HepG2 (cell line): ENCODE measurements around the gene HES6. TPM values are rescaled to one million over a fixed set of nuclear protein-coding genes. Genes with fewer than 3 reads are reported as not detected.
A peak's percentile ranks its signal among the peaks of the same experiment; 100 is the strongest.

ENCODE experiments used
- ARID5B ChIP-seq: IDR thresholded peaks from 2 replicates; pipeline ENCODE4 v1.4.0; 2020; ENCODE audit warnings: mild to moderate bottlenecking, missing genetic modification reagents
- ATM ChIP-seq: fragments of 450-650 bp; IDR thresholded peaks from 2 replicates; pipeline ENCODE4 v1.7.1; 2017; ENCODE audit warnings: mild to moderate bottlenecking, borderline replicate concordance
- BORCS8-MEF2B ChIP-seq: sonication (generic); formaldehyde crosslinking; IDR thresholded peaks from 2 replicates; pipeline ENCODE4 v1.8.0; 2022; ENCODE audit warnings: mild to moderate bottlenecking, missing genetic modification reagents
- CBFB ChIP-seq: sonication (generic); formaldehyde crosslinking; IDR thresholded peaks from 2 replicates; pipeline ENCODE4 v1.4.0; 2020; ENCODE audit warnings: missing genetic modification reagents
- CREBL2 ChIP-seq: sonication (generic); formaldehyde crosslinking; IDR thresholded peaks from 2 replicates; pipeline ENCODE4 v1.8.1; 2023; ENCODE audit warnings: missing genetic modification reagents, mild to moderate bottlenecking, borderline replicate concordance
- EED ChIP-seq: sonication (generic); formaldehyde crosslinking; IDR thresholded peaks from 2 replicates; pipeline ENCODE4 v1.5.0; 2020; ENCODE audit warnings: mild to moderate bottlenecking, missing genetic modification reagents
- HNRNPUL1 ChIP-seq: fragments of 200-400 bp; formaldehyde crosslinking; IDR thresholded peaks from 2 replicates; pipeline ENCODE4 v1.6.1; 2017; ENCODE audit warnings: low read depth, mild to moderate bottlenecking, low read length, moderate library complexity
- KDM2A ChIP-seq: sonication (generic); formaldehyde crosslinking; IDR thresholded peaks from 2 replicates; pipeline ENCODE4 v1.4.0; 2020; ENCODE audit warnings: low read depth, missing genetic modification reagents, borderline replicate concordance
- MATR3 ChIP-seq: sonication (generic); formaldehyde crosslinking; IDR thresholded peaks from 2 replicates; pipeline ENCODE4 v1.4.0; 2020; ENCODE audit warnings: missing genetic modification reagents
- PATZ1 ChIP-seq: sonication (generic); formaldehyde crosslinking; IDR thresholded peaks from 2 replicates; pipeline ENCODE4 v1.4.0; 2020; ENCODE audit warnings: missing genetic modification reagents
- ZBTB10 ChIP-seq: sonication (generic); formaldehyde crosslinking; IDR thresholded peaks from 2 replicates; pipeline ENCODE4 v1.4.0; 2020; ENCODE audit warnings: missing genetic modification reagents, borderline replicate concordance
- ZBTB26 ChIP-seq: IDR thresholded peaks from 2 replicates; pipeline ENCODE4 v1.6.1; 2016; ENCODE audit warnings: missing compliant biosample characterization, missing genetic modification reagents, borderline replicate concordance
- ZNF251 ChIP-seq: sonication (generic); formaldehyde crosslinking; IDR thresholded peaks from 2 replicates; pipeline ENCODE4 v1.9.0; 2021; ENCODE audit warnings: mild to moderate bottlenecking, missing genetic modification reagents
- ZNF441 ChIP-seq: sonication (generic); formaldehyde crosslinking; IDR thresholded peaks from 2 replicates; pipeline ENCODE4 v1.7.0; 2021; ENCODE audit warnings: missing genetic modification reagents, borderline replicate concordance
- ZNF605 ChIP-seq: sonication (generic); formaldehyde crosslinking; IDR thresholded peaks from 2 replicates; pipeline ENCODE4 v1.8.0; 2022; ENCODE audit warnings: mild to moderate bottlenecking, missing genetic modification reagents
- ZNF629 ChIP-seq: sonication (generic); formaldehyde crosslinking; conservative IDR thresholded peaks from 2 replicates; pipeline ENCODE4 v1.5.0; 2020; ENCODE audit warnings: missing genetic modification reagents
- ZNF747 ChIP-seq: sonication (generic); formaldehyde crosslinking; IDR thresholded peaks from 2 replicates; pipeline ENCODE4 v1.8.1; 2023; ENCODE audit warnings: missing genetic modification reagents, mild to moderate bottlenecking, borderline replicate concordance
- polyA plus RNA-seq, 8 experiments: library from polyadenylated mRNA; depleted of rRNA in 3 of 8; stranded (reverse) in 7 of 8; unstranded in 1 of 8; fragments of >200 nt; fragmentation: Illumina TruSeq in 4 of 8; extraction: Trizol in 4 of 8; gene quantifications; 2 replicates each; pipeline versions ENCODE4 v1.2.1 to v1.2.3, GENCODE V29; 2011 to 2016; ENCODE audit warnings: low read depth in 4 of 8, missing spikeins in 1 of 8, mixed read lengths in 1 of 8; ENCODE audit not compliant: insufficient read depth in 1 of 8
- total RNA-seq, 5 experiments: library from RNA; depleted of rRNA; stranded (reverse); fragments of >200 nt; fragmentation: Illumina TruSeq; extraction: Trizol; gene quantifications; 2 replicates each; pipeline ENCODE4 v1.2.3, GENCODE V29; 2016; ENCODE audit warnings: low read depth in 1 of 5

Gene HES6
- total and polyA plus RNA-seq, 2 of the 13 experiments (the other 11 are each of a cell fraction or from before 2014, with no cell fraction given), result 19.5 to 82.8 TPM

GRCh38 chr2:238285653-238286082 is 45.8 kb upstream of the HES6 start (continued):
- no peak for TF ChIP-seq ZNF747 (CRISPR knock-in tag)
- TF ChIP-seq BORCS8-MEF2B (CRISPR knock-in tag), result 0 out of 2 replicates have a peak, but pooled peaks have one; percentile 52
- TF ChIP-seq ZBTB26, result 0 out of 2 replicates have a peak, but pooled peaks have one; percentile 8
- TF ChIP-seq ZNF441 (CRISPR knock-in tag), result peak; percentile 48; the same call in 1 of the 2 replicates
- TF ChIP-seq ATM, result peak; percentile 88; the same call in 1 of the 2 replicates
- TF ChIP-seq ZNF605 (CRISPR knock-in tag), result peak; percentile 55; the same call in 1 of the 2 replicates
- no peak for TF ChIP-seq ZNF251 (CRISPR knock-in tag)
- no peak for TF ChIP-seq ZNF629 (CRISPR knock-in tag)
- TF ChIP-seq EED (CRISPR knock-in tag), result 0 out of 2 replicates have a peak, but pooled peaks have one; percentile 38
- no peak for TF ChIP-seq HNRNPUL1
- TF ChIP-seq ARID5B (CRISPR knock-in tag), result peak; percentile 85
- TF ChIP-seq PATZ1 (CRISPR knock-in tag), result 0 out of 2 replicates have a peak, but pooled peaks have one; percentile 26
- TF ChIP-seq MATR3, result no peak
- TF ChIP-seq ZBTB10 (CRISPR knock-in tag), result 0 out of 2 replicates have a peak, but pooled peaks have one; percentile 34
- no peak for TF ChIP-seq CREBL2 (CRISPR knock-in tag)
- no peak; the same call in 1 of the 2 replicates for TF ChIP-seq KDM2A (CRISPR knock-in tag)
- peak; percentile 95 for TF ChIP-seq CBFB (CRISPR knock-in tag)
